ENCODE data around the gene SHROOM3.

Gene SHROOM3

GRCh38 chr4:76564123-76564915 is 129.3 kb downstream of the SHROOM3 start:
- DNase-seq, result no peak

DNA sequence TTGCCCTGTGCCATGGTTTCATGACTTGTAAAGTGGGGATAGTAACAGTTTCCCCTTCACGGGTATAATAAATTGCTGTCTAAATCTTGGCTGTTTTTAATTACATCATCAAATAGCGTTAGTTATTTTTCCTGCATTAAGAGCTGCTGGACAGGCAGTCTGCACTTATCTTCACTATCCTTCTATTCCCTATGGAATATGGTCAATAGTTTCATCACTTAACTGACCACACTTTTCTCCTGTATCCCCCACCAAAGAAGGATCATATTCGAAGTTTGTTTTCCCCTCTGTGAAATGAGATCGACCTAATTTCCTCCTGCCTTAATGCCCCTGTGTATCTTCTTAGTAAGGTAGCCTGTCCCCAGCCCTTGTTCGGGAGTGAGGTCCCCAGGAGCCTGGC is 133.2 kb downstream of the SHROOM3 start:
- DNase-seq, result no peak

- DNase-seq, result no peak
These were observed 134.2 kb downstream of the SHROOM3 start for GRCh38 chr4:76569225-76569624.

DNA sequence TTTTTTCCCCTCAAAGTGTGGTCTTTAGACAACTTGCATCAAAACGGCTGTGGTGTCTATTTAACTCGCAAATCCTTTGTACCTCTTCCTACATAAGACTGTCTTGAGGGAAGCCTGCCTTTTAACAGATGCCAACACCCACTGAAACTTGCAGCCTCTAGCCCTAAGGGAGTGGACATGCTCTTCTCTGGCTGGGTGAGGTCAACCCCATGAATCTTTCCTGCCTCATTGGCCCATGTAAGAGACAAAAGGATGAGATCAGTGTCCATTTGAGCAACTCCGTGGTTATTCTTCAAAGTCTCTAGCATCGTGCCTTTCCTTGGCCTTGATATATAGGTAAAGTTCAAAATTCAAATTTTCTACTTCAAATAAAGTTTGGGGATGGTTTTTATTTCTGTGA is 134.7 kb downstream of the SHROOM3 start:
- no peak for DNase-seq

- no peak for DNase-seq
These were observed 135.3 kb downstream of the SHROOM3 start for GRCh38 chr4:76570141-76570973.

GRCh38 chr4:76571274-76571673 is 136.2 kb downstream of the SHROOM3 start:
- no peak for DNase-seq

GRCh38 chr4:76572224-76572623 is 137.2 kb downstream of the SHROOM3 start:
- DNase-seq, result no peak

DNA sequence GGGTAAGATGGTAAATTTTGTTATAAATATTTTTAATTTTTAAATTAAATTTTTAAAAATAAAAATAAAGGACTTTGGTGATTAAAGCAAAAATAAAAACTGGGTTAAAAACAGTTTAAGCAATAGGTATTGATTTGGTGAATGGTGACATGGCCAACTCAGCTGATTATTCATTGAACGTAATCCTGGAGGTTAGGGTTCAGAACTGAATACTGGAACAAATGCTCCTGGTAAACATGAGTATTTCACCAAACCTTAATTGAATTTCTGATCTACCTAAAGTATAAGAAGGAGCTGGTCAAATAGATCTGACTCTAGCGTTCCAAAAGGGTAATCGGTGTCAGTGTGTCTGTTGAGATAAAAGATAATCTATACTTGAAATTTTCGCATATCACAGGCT is 141.8 kb downstream of the SHROOM3 start:
- DNase-seq, result no peak

DNA sequence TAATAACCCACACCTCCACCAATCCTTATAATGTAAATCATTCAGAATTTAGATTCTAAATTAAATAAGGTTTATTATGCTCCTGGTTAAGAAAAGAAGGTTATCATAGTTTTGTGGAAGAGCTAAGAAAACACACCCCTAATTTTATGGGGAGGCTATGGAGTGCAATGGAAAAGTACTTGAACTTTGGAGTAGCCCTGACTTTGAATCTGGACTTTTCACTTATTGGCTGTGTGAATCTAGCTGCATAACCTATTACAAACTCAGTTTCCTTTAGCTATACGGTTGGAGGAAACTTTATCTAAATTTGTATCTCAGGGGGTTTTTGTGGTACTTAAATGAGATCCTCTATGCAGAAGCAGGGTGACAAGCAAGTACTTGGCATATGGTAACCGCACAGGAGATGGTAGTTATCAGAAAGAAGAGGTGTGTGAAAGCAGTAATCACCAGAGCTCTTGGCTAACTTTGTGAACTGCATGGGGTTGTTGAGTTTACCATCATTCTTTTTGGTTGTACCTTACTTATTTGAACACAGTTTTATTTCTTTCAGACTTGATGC is 143.1 kb downstream of the SHROOM3 start:
- no peak for DNase-seq

DNA sequence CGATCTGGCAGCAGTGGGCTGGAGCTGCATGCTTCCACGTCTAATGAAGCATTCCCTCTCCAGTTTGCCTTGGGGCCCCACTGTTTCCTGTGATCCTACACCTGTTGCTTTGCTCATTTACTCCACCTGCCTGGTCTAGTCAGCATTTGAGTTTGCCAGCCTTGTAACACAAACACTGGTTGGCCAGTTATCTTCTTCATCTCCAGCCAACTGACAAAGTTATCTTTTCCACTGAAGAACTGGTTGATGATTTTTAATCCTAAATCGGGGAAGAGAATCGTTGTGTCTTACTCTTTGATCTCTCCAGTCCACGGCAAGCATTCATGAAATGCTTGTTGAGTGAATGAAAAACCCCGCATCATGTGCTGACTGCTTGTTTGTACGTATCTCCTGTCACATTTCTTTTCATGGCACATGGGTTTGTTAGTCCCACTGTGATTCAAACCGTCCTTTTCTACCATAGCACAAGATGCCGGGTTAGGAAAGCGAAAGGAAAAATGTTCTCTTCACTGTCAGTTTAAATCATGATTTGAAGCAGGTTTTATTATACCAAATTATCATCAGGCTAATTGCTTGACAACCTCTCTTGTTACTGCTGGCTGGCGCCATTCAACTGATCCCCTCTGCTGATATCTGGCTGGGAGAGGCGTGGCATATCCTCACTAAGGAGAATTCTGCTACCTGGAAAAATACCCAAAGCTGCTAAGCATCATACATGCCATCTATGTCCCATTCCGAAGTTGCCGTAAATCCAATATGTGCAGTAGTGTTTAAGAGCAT is 144.8 kb downstream of the SHROOM3 start:
- no peak for DNase-seq

DNA sequence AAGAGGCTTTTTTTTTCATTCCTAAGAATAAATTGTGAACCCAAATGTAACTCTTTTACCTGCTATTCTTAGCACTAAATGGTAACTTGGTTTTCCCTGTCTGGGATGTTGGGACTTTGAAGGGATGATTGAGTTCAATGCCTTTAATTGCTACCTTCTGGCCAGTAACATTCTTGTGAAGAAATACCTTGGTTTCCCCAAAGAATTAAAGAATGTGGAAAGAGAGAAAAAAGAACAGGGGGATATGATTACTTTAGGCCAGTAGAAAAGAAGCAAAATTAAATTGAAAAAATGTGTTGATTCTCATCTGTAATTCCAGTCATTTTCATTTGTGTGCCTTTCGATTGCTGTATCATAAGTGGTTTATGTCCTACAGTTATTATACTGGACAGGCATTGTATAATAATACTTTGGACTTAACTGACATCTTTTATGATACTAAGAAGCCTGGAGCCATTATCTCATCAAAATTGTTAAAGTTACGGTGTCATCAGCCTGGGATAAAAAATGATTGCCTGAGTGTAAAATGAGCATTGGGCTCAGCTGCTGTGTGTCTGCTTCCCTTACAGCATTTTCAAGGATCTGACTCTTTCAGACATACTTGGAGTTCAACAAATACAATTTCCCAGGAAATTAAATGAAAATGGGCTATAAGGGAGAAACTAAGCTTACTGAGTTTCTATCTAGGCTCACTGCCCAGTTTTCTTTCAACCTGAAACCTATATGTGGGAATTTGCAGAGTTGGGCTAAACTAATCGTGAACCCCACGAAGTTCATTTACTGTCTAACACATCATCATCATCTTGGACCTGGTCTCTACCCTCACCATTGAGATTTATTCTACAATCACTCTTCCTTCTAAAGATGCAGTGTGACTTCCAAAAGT is 146.3 kb downstream of the SHROOM3 start:
- no peak for DNase-seq

DNA sequence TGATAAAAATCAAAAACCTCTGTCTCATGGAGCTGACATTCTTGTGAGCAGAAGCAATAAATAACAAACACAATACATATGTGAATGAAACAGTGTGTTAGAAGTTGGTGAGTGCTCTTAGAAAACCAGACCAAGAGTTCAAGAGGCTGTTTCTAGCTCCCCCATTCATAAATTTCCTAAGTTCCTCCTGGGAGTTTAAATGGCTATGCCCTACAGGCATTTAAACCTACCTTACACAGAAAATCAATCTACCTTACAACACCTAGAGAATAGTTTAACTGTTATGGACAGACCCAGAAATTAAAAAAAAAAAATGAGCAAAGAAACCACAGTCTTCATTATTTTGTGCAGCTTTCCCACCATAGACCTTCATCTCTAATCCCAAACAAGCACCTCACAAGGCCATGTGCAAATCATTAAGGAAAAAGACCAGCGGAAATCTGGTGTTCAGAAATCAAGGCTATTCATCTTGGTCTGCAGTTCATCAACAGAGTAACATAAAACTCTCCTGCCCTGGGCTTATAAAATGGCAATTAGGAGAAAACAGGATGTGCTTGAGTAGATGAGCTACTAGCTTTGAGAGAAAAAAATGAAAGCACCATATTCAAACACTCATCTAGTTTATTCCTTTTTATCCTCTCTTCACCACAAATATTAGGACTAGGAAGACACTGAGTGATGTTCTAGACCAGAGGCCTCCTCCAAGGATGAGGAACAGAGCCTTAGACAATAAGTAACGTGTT is 147.2 kb downstream of the SHROOM3 start:
- no peak for DNase-seq

- DNase-seq, result no peak
These were observed 147.7 kb downstream of the SHROOM3 start for GRCh38 chr4:76582817-76583087.

- no peak for DNase-seq
These were observed 149.5 kb downstream of the SHROOM3 start for GRCh38 chr4:76584241-76585152.

DNA sequence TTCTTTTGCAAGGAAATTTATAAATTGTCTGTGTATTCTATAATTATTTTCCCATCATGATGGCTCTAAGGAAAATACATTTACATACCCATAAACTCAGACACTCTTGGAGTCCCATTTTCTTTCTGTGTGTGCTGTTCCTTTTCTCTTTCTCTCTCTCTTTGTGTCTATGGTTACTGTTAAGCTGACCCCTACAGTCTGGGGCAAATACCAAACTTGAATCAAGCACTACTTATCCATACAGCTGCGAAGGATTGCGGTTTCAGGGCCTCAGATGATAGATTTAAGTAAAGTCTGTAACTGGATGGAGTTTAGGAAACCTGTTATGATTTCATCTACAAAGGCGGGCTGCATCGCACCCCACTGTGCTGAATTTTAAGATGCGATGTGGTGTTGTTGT is 150.2 kb downstream of the SHROOM3 start:
- no peak for DNase-seq

DNA sequence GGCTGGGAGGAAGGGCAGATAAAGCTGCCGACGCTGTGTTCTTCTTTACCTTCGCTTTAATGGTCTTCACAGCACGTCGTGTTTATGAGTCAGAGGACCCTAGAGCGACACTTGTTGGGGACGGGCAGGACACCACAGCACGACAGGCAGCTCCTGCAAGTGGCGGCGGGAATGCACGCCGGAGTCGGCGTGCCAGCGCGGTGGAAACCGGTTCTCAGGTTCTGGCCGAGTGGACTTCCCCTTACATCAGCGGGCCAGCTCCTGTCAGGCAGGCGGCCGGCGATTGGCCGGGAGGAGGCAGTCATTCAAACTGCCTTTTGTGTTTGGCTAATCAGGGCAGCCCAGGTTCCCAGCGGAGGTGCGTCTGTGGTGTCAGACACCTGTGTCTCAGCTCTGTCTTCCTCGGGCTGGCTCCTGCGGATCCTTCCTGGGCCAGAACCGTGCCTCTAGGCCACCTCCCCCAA is 150.9 kb downstream of the SHROOM3 start:
- DNase-seq, result peak in 47 of 58 donors; percentile 3 to 68 (median 27)

GRCh38 chr4:76588274-76588673 is 153.2 kb downstream of the SHROOM3 start:
- no peak for DNase-seq

- DNase-seq, result peak in 1 of 58 donors; percentile 3
These were observed 154.4 kb downstream of the SHROOM3 start for GRCh38 chr4:76589402-76589801.

Data from anterior cingulate cortex (tissue), 58 donors.